CD4-positive, alpha-beta T cell treated with Interleukin-6 at 100 ng/mL for 8 hours (primary cell): Measurements from ENCODE around the gene TM6SF1.
"Not testable (repeated sequence)": the region's sequence is repeated elsewhere in the genome, so short reads cannot be mapped to it uniquely, and the experiment has no call there.

Source experiments
- DNase-seq: peaks from one replicate; pipeline ENCODE4 v3.0.0-alpha.2; 2020; ENCODE audit warnings: mixed read lengths, low spot score

The TM6SF1 gene

DNA sequence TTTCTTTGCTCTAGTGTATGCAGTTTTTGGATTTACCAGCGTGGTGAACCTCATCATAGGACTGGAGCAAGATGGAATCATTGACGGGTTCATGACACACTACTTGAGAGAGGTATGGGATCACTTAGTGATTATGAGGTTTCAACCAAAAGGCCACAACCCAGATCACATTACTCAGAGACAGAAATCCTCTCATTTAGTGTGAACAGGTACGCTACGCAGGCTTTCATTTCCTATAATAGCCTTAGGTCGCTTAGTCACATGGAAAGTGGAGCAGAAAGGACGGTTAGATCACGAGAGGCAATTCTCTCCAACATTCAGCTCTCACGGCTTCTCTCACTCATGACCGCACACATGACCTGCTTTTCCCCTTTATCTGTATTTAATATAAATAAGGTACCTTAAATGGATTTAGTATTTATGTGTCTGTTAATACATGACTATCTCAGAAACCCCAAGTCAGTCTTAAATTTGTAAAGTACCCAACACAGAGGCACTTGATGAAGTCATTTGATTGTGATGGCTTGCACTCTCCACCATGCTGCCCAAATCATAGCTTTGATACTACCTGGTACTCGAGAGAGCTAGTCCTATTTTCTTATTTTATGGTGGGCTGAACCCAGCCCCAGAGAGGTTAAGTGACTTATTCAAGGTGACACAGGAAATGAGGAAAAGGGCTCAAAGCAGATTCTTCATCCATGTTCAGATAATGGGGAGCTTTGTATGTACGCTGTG, 8.6 kb downstream of the TM6SF1 start:
- no peak for DNase-seq

- DNase-seq: no peak
Observed at GRCh38 chr15:83118291-83118827, 10.9 kb downstream of the TM6SF1 start.

- DNase-seq: no peak
Observed at GRCh38 chr15:83118968-83119367, 11.5 kb downstream of the TM6SF1 start.

GRCh38 chr15:83119968-83120581, 12.6 kb downstream of the TM6SF1 start:
- DNase-seq: no peak

- no peak for DNase-seq
Observed at GRCh38 chr15:83123529-83123928, 16.1 kb downstream of the TM6SF1 start.

GRCh38 chr15:83127547-83128150, 20.2 kb downstream of the TM6SF1 start:
- DNase-seq: no peak

- DNase-seq: no peak
Observed at GRCh38 chr15:83129791-83130190, 22.3 kb downstream of the TM6SF1 start.

DNA sequence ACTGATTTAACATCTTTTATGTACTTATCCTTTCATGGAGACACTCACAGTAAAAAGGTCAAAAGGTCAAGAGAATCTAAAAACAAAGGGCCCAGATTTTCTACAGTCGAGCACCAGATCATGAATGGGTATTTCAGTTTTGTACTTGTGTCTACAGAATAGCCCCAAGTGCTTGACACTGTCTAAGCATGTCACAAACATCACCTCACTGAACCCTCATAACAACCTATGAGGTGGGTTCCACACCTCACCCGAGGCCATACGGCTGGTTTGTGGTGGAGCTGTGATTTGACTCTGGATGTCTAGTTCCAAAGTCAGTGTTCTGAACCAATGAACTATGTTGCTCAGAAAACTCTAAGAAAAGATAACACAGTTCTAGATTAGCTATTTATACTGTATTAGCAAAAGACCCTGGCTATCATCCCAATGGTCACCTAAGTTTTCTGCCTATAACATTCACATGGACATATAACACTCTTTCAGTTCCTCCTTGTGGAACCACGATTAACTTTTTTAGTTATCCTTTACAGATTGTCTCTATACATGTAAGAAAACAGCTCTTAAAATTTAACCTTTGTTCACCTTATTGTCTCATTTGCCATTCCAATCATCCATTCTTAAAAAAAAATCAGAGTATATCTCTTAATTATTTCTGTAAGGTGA, 25.5 kb downstream of the TM6SF1 start:
- DNase-seq: no peak

DNA sequence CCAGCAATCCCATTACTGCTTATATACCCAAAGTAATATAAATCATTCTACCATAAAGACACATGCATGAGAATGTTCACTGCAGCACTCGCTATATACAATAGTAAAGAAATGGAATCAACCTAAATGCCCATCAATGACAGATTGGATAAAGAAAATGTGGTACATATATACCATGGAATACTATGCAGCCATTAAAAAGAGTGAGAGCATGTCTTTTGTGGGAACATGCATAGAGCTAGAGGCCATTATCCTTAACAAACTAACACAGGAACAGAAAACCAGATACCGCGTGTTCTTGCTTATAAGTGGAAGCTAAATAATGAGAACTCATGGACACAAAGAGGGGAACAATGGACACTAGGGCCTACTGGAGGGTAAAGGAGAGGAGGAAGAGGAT, 34.7 kb downstream of the TM6SF1 start:
- DNase-seq: not testable (repeated sequence)

GRCh38 chr15:83144771-83145170, 37.3 kb downstream of the TM6SF1 start:
- no peak for DNase-seq

GRCh38 chr15:83153288-83153687, 45.8 kb downstream of the TM6SF1 start:
- DNase-seq: no peak

GRCh38 chr15:83155942-83156341, 48.5 kb downstream of the TM6SF1 start:
- DNase-seq: no peak

DNA sequence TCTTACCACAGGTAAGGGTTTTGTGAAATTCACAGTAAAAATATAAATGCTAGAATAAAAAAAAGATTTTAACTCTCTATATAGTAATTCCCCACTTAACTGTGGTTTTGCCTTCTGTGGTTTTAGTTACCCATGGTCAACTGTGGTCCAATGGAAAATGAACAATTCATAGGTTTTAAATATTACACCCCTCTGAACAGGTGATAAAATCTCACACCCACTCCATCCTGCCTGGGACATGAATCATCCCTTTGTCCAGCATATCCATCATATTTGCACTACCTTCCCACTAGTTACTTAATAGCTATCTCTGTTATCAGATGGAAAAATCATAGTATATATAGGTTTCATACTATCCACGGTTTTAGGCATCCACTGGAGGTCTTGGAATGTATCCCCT, 50.9 kb downstream of the TM6SF1 start:
- no peak for DNase-seq

- no peak for DNase-seq
Observed at GRCh38 chr15:83160741-83161140, 53.3 kb downstream of the TM6SF1 start.

DNA sequence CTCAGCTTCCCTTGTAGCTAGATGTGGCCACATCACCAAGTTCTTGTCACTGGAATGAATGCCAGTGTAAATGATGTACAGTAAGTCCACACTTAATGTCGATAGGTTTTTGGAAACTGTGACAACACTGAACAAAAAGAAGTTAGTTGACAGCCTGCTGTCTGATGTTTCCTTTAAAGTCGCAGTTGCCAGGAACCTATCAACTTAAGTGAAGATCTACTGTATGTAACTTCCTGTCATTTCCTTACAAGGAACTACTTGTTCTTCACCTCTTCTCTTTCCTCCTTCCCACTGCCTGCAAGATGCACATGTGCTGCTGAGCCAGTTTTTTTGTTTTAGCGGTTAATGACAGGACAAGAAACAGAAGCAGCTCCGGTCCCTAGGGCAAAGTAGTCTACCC, 55.6 kb downstream of the TM6SF1 start:
- DNase-seq: peak; percentile 18

- DNase-seq: no peak
Observed at GRCh38 chr15:83164111-83164770, 56.8 kb downstream of the TM6SF1 start.

DNA sequence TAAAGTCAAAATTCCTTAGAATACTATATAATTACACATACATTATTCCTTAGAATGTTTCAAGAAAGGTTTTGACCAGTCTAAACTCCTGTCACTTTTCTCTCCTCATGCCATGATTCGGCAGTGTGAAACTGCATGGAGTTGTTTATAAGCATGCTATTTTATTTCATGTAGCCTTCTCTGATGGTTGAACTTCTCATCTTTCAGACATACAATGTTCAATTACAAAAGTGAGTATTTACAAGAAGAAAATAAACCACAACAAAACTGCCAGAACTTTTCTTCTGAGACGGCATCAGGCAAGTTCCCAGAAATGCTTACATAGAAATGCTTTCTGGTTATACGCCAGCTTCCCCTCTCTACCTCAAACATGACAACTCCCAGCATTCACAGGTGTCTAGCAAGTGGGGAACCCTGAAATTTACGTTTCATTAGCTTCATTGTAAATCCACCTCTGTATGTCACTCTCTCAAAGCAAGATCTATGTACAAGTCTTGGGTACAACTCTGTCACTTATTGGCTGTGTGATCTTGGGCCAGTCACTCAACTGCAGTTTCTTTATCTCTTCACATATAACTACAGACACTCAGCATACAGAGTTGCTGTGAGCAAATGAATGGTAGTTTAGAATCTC, 57.4 kb downstream of the TM6SF1 start:
- DNase-seq: peak; percentile 13

GRCh38 chr15:83166218-83166617, 58.8 kb downstream of the TM6SF1 start:
- no peak for DNase-seq

- no peak for DNase-seq
Observed at GRCh38 chr15:83166830-83167229, 59.4 kb downstream of the TM6SF1 start.

- DNase-seq: not testable (repeated sequence)
Observed at GRCh38 chr15:83169576-83169975, 62.1 kb downstream of the TM6SF1 start.

- no peak for DNase-seq
Observed at GRCh38 chr15:83170474-83171165, 63.2 kb downstream of the TM6SF1 start.
